DMS53 treated with DMSO at 0.1 percent for 48 hours (cell line): Measurements from ENCODE around the gene ULK1.

Experiments
- DNase-seq: peaks from one replicate; lab custom pipeline; 2025; ENCODE audit not compliant: unreplicated experiment; lab: John Stamatoyannopoulos, UW

ULK1 gene

GRCh38 chr12:131894313-131894860 is at the start of gene ULK1:
Gene ULK1, plus strand, starts transcription at chr12:131894622. Its CDS starts 380 bp downstream, at chr12:131895002.
- peak; percentile 82 for DNase-seq

DNA sequence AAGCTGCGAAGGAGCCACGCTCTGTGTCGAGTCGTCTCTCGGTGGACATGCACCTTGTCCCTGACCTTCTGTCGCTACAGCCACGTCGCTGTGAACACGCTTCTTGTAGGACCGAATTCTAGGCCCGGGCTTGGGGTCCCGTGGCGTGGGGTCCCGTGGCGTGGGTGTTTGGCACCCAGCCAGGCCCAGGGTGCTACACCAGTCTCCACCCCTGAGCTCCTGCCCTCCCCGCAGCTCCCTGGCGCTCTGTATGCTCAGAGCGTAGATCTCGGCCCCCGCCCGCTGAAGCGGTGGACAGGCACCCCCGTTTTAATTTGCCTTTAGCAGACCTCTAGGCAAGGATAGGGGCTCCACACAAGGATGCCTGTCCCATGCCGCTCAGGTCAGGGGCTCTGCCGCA is 49.8 kb upstream of the ULK1 start:
- no peak for DNase-seq

- DNase-seq: no peak
Measured at GRCh38 chr12:131845121-131845520, 49.3 kb upstream of the ULK1 start.

DNA sequence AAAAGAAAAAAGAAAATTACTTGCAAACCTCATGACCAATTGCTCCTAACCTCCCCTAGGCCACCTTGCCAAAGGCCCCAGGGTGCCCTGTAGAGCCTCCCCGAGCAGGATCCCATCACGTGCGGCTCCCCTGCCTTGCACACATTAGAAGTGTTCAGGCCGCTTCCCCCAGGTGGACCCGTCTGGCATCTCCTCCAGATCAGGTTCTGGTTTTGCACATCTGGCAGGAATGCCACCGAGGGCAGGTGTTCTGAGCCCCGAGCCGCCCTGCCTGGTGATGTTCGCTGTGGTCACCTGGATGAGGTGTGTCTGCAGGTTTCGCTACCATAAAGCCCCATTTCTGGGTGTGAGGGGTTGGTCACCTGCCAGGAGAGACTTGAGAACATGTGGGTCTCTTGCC is 47.0 kb upstream of the ULK1 start:
- DNase-seq: no peak

DNA sequence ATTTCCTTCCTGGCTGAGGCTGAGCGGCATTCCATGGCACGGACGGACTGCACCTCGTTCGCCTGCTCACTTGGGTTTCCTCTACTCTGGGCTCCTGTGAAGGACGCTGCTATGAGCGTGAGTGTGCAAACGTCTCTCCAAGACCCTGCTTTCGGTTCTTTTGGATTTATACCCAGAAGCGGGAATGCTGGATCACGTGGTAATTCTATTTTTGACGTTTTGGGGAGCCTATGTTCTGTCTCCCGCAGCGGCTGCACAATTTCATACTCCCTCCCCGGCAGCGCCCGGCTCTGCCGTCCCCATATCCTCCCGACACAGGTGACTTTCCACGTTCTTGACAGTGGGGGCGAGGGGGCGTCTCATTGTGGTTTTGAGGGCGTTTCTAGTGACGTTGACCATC is 45.7 kb upstream of the ULK1 start:
- no peak for DNase-seq

GRCh38 chr12:131849700-131850553 is 44.5 kb upstream of the ULK1 start:
- no peak for DNase-seq

- peak; percentile 61 for DNase-seq
Measured at GRCh38 chr12:131850856-131851559, 43.4 kb upstream of the ULK1 start.

GRCh38 chr12:131851741-131852550 is 42.5 kb upstream of the ULK1 start:
- DNase-seq: no peak

GRCh38 chr12:131852551-131853299 is 41.7 kb upstream of the ULK1 start:
- DNase-seq: no peak

- DNase-seq: no peak
Measured at GRCh38 chr12:131853832-131854797, 40.3 kb upstream of the ULK1 start.

DNA sequence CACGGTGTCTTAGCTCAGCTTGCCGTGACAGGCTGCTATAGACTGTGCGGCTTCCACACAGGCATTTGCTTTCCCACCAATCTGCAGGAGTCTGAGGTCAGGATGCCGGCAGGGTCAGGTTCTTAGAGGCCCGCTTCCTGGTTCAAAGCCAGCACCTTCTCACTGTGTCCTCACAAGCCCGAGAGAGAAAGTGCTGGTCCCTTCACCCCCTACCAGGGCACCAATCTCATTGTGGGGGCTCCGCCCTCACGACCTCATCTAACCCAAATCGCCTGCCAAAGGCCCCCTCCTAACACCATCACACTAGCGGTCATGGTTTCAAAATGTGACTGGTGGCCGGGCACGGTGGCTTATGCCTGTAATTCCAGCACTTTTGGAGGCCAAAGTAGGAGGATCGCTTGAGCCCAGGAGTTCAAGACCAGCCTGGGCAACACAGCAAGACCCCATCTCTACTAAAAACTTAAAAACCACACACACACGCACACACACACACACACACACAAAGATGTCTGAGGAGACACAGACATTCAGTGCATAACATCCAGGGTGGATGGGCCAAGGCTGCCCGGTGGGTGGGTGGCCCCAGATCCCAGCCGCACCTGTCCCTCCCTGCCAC is 39.5 kb upstream of the ULK1 start:
- DNase-seq: no peak

GRCh38 chr12:131855521-131856142 is 38.8 kb upstream of the ULK1 start:
- no peak for DNase-seq

- no peak for DNase-seq
Measured at GRCh38 chr12:131856366-131857097, 37.9 kb upstream of the ULK1 start.

DNA sequence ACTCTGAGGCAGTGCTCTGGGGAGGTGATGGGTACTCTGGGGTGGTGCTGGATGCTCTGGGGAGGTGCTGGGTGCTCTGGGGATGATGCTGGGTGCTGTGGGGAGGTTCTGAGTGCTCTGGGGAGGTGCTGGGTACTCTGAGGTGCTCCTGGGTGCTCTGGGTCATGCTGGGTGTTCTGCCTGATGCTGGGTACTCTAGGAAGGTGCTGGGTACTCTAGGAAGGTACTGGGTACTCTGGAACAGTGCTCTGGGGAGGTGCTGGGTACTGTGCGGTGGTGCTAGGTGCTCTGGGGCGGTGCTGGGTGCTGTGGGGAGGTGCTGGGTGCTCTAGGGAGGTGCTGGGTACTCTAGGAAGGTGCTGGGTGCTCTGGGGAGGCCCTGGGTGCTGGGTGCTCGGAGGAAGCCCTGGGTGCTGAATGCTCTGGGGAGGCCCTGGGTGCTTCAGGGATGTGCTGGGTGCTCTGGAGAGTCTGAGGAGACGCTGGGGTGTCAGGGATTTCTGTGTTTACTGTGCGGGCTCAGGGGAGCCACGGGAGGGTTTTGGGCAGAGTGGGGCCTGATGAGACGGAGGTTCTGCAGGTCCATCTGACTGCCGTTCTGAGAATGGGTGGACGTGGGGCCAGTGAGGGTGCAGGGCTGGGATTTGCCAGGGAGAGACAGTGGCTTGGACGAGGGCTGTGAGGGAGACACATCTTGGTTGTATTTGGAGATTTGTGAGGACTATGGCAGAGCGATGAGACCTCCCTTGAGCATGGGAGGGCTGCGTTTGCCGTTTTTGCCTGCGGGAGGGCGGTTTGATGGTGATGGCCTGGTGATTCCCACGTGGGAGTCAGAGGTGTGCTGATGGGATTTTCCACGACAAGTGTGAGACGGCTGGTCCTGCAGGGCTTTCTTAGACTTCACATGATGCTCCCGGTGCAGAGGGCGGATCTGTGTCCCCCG is 36.2 kb upstream of the ULK1 start:
- no peak for DNase-seq

GRCh38 chr12:131860472-131861260 is 33.8 kb upstream of the ULK1 start:
- peak; percentile 33 for DNase-seq
